DND-41 (cell line): ENCODE data around the gene CFAP45.

Experiments
- CTCF ChIP-seq: IDR thresholded peaks from 2 replicates; pipeline ENCODE4 v1.5.1; 2012; ENCODE audit warnings: borderline replicate concordance, low read length, moderate library complexity, mild to moderate bottlenecking; ENCODE audit not compliant: poor library complexity, severe bottlenecking; ENCODE audit errors: extremely low read depth
- EZH2 ChIP-seq: IDR thresholded peaks from 3 replicates; pipeline ENCODE4 v1.6.1; 2012; ENCODE audit warnings: borderline replicate concordance, low read depth, mild to moderate bottlenecking, moderate library complexity, low read length, inconsistent platforms; ENCODE audit not compliant: severe bottlenecking

GRCh38 chr1:159872891-159873290 is 27.1 kb downstream of the CFAP45 start:
- TF ChIP-seq CTCF (no peak), EZH2 (no peak)
